ENCODE measurements around the gene ATXN7L1. TPM values are rescaled to one million over a fixed set of nuclear protein-coding genes. Genes with fewer than 3 reads are reported as not detected.

Gene ATXN7L1
- total RNA-seq, 2 experiments from 2014 or later: 0.59 TPM; not detected in 1

GRCh38 chr7:105680505-105681187 is 195.8 kb downstream of the ATXN7L1 start:
- CTCF ChIA-PET (ENCODE audit: unreplicated experiment): no interaction called here

DNA sequence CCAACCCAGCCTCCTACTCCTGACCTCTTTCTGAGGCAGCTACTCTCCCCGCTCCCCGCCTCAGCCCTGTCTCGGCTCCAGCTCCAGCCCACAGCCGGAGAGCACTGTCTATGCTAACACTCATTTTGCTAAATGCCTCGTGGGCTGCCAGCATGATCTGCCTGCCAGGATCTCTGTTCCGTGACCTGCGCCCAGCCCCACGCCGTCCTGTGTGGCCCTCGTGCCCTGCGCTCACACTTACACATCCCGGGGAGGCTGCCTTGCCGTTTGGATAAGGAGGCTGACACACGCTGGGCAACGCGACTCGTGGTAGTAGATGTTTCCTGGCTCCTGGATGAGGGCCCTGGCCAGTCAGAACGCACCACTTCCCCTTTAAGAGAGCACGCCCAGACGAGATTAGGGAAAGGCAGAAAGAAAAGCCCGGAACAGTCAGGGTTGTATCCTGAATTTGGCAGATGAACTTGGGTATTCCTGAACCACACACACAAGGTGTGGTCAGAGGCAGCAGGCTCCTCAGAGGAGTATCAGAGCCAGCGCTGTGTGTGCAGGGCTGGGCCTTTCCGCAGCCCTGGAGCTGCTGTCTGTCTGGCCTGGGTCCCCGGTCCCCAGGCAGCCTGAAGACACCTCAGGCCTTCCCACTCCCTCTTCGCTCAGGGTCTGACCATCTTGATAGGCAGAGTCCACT is 197.4 kb downstream of the ATXN7L1 start:
- peak overlapping the region; percentile 83; the same call in 1 of the 2 replicates for H2AFZ ChIP-seq (ENCODE audit: low read length)
- intact Hi-C loops (cut with micrococcal nuclease; ENCODE audit: unreplicated experiment): no loop called here
- no TSS peak for BruUV-seq (replicated peaks)
- H3K27ac ChIP-seq (ENCODE audit: low read depth, low read length, poor library complexity, severe bottlenecking): no peak overlapping the region
- H3K4me2 ChIP-seq (ENCODE audit: low read length): no peak overlapping the region
- ChIA-PET CTCF (ENCODE audit: unreplicated experiment) (no interaction called here), POLR2A (no interaction called here)
- H3K9me3 ChIP-seq (ENCODE audit: low read length): no peaks in the 10 kb centered on the region
- H3K4me1 ChIP-seq (ENCODE audit: insufficient read depth, low read length, poor library complexity, severe bottlenecking): peaks cover 8% of the 10 kb centered on the region
- H3K4me3 ChIP-seq (ENCODE audit: low read depth, low read length, poor library complexity, severe bottlenecking): no peak overlapping the region
- no peaks in the 10 kb centered on the region for H3K79me2 ChIP-seq (ENCODE audit: insufficient read depth, low read depth, low read length)
- no peaks in the 10 kb centered on the region for H3K9me2 ChIP-seq (ENCODE audit: insufficient read depth, low read length)
- no peak for DNase-seq (ENCODE audit: low spot score)
- TF ChIP-seq EZH2phosphoT487 (IDR thresholded peaks at IDR 0.05; ENCODE audit: borderline replicate concordance, low read depth, low read length): no peak
- TF ChIP-seq, protein P1, sequence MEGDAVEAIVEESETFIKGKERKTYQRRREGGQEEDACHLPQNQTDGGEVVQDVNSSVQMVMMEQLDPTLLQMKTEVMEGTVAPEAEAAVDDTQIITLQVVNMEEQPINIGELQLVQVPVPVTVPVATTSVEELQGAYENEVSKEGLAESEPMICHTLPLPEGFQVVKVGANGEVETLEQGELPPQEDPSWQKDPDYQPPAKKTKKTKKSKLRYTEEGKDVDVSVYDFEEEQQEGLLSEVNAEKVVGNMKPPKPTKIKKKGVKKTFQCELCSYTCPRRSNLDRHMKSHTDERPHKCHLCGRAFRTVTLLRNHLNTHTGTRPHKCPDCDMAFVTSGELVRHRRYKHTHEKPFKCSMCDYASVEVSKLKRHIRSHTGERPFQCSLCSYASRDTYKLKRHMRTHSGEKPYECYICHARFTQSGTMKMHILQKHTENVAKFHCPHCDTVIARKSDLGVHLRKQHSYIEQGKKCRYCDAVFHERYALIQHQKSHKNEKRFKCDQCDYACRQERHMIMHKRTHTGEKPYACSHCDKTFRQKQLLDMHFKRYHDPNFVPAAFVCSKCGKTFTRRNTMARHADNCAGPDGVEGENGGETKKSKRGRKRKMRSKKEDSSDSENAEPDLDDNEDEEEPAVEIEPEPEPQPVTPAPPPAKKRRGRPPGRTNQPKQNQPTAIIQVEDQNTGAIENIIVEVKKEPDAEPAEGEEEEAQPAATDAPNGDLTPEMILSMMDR (conservative IDR thresholded peaks at IDR 0.05; ENCODE audit: low read length): no peak
- no peaks in the 10 kb centered on the region for H3K36me3 ChIP-seq (ENCODE audit: insufficient read depth, low read length)
- H4K20me1 ChIP-seq (ENCODE audit: insufficient read depth, low read length): no peaks in the 10 kb centered on the region

More at GRCh38 chr7:105680505-105681187, 195.8 kb downstream of the ATXN7L1 start:
- no peak for TF ChIP-seq EZH2phosphoT487 (IDR thresholded peaks at IDR 0.05; ENCODE audit: borderline replicate concordance, low read depth, low read length)
- TF ChIP-seq, protein P1 (conservative IDR thresholded peaks at IDR 0.05; ENCODE audit: low read length): no peak
- no peak overlapping the region for H3K4me2 ChIP-seq (ENCODE audit: low read length)
- no peaks in the 10 kb centered on the region for H3K9me2 ChIP-seq (ENCODE audit: insufficient read depth, low read length)
- DNase-seq (ENCODE audit: low spot score): no peak
- POLR2A ChIA-PET: interaction anchor here (0.7 kb wide), 2 partner anchors 487 to 564 kb away, joined by 4 to 7 read pairs; no protein-coding TSS in a partner anchor
- H3K9me3 ChIP-seq (ENCODE audit: low read length): no peaks in the 10 kb centered on the region
- no peak overlapping the region for H3K4me3 ChIP-seq (ENCODE audit: low read depth, low read length, poor library complexity, severe bottlenecking)
- no peak overlapping the region for H2AFZ ChIP-seq (ENCODE audit: low read length)
- intact Hi-C loops (cut with micrococcal nuclease; ENCODE audit: unreplicated experiment): loop anchor here (10.0 kb wide), 2 partner anchors 364 to 484 kb away; no protein-coding TSS in a partner anchor
- peaks cover 8% of the 10 kb centered on the region for H3K4me1 ChIP-seq (ENCODE audit: insufficient read depth, low read length, poor library complexity, severe bottlenecking)
- H3K36me3 ChIP-seq (ENCODE audit: insufficient read depth, low read length): no peaks in the 10 kb centered on the region
- H4K20me1 ChIP-seq (ENCODE audit: insufficient read depth, low read length): no peaks in the 10 kb centered on the region
- no peaks in the 10 kb centered on the region for H3K79me2 ChIP-seq (ENCODE audit: insufficient read depth, low read depth, low read length)
- no TSS peak for BruUV-seq (replicated peaks)
- no peak overlapping the region for H3K27ac ChIP-seq (ENCODE audit: low read depth, low read length, poor library complexity, severe bottlenecking)

Measured in OCI-LY7 (cell line).